H1 (cell line): ENCODE data around the gene WDR37. TPM values are rescaled to one million over a fixed set of nuclear protein-coding genes. Genes with fewer than 3 reads are reported as not detected.

ENCODE experiments used
- CTCF ChIA-PET: fragments of 300-600 bp; sonication (Branson Sonifier 250); formaldehyde crosslinking; loops from one replicate; lab custom pipeline; 2021; ENCODE audit not compliant: partially characterized antibody; lab: Charles Lee
- POLR2A ChIA-PET: fragments of 300-600 bp; sonication (Branson Sonifier 250); formaldehyde crosslinking; loops from one replicate; lab custom pipeline; 2021; ENCODE audit warnings: inconsistent platforms; ENCODE audit not compliant: partially characterized antibody; lab: Charles Lee
- DNase-seq, 2 experiments: peaks; one replicate each; pipeline versions ENCODE4 v3.0.0 to v3.0.0-alpha.2; 2010 to 2022; ENCODE audit warnings: low spot score in 2 of 2, low read depth in 1 of 2, mixed read lengths in 1 of 2
- FAIRE-seq: peaks from 2 replicates; lab custom pipeline; 2011; peaks lifted over from hg19 to GRCh38; lab: Jason Lieb, UNC
- H2AFZ ChIP-seq: 2 replicates; pipeline ENCODE4 v1.8.1; 2012; ENCODE audit warnings: low read length, inconsistent platforms
- H2AK5ac ChIP-seq: 2 replicates; pipeline ENCODE4 v1.6.1; 2013; ENCODE audit warnings: low read depth, low read length
- H2BK120ac ChIP-seq: replicated peaks from 2 replicates; pipeline ENCODE3; 2013; ENCODE audit warnings: low read depth, low read length, inconsistent platforms
- H2BK12ac ChIP-seq: 2 replicates; pipeline ENCODE4 v1.6.1; 2013; ENCODE audit warnings: low read depth, low read length
- H2BK15ac ChIP-seq: 2 replicates; pipeline ENCODE4 v1.6.1; 2013; ENCODE audit warnings: low read length
- H2BK20ac ChIP-seq: 2 replicates; pipeline ENCODE4 v1.6.1; 2013; ENCODE audit warnings: low read length
- H2BK5ac ChIP-seq: 2 replicates; pipeline ENCODE4 v1.6.1; 2013; ENCODE audit warnings: low read depth, low read length
- H3K14ac ChIP-seq: 2 replicates; pipeline ENCODE4 v1.6.1; 2013; ENCODE audit warnings: inconsistent platforms; ENCODE audit not compliant: insufficient read length
- H3K18ac ChIP-seq: 2 replicates; pipeline ENCODE4 v1.6.1; 2013; ENCODE audit warnings: low read length; ENCODE audit errors: extremely low read depth
- H3K23ac ChIP-seq: 2 replicates; pipeline ENCODE4 v1.6.1; 2013; ENCODE audit warnings: inconsistent platforms; ENCODE audit not compliant: insufficient read length
- H3K23me2 ChIP-seq: 2 replicates; pipeline ENCODE4 v1.6.1; 2013; ENCODE audit warnings: low read depth, low read length
- H3K27ac ChIP-seq: 2 replicates; pipeline ENCODE4 v1.6.1; 2011; ENCODE audit warnings: low read depth, low read length, inconsistent platforms
- H3K27me3 ChIP-seq, 4 experiments: replicated peaks in 1 of 4; 1 replicate in 1 of 4; 2 replicates in 3 of 4; pipeline versions ENCODE4 v1.6.1 to v1.8.1; 2011 to 2013; ENCODE audit warnings: low read length in 3 of 4, mild to moderate bottlenecking in 3 of 4, inconsistent platforms in 2 of 4, mixed read lengths in 2 of 4, moderate library complexity in 1 of 4; ENCODE audit not compliant: control insufficient read depth in 3 of 4, insufficient read depth in 3 of 4; ENCODE audit errors: extremely low read depth in 1 of 4
- H3K36me3 ChIP-seq, 4 experiments: 2 replicates each; pipeline versions ENCODE4 v1.6.1 to v1.8.1; 2011 to 2013; ENCODE audit warnings: mild to moderate bottlenecking in 4 of 4, low read length in 3 of 4, moderate library complexity in 2 of 4, control low read depth in 1 of 4, inconsistent platforms in 1 of 4; ENCODE audit not compliant: insufficient read depth in 4 of 4, control insufficient read depth in 2 of 4
- H3K4ac ChIP-seq: replicated peaks from 2 replicates; pipeline ENCODE3; 2013; ENCODE audit warnings: low read length, low read depth, mixed read lengths, inconsistent platforms; ENCODE audit not compliant: insufficient read length
- H3K4me1 ChIP-seq, 4 experiments: replicated peaks in 1 of 4; 1 replicate in 1 of 4; 2 replicates in 3 of 4; pipeline versions ENCODE4 v1.6.1 to v1.8.1; 2011 to 2013; ENCODE audit warnings: low read length in 3 of 4, inconsistent platforms in 2 of 4, mixed read lengths in 1 of 4; ENCODE audit not compliant: insufficient read depth in 4 of 4, control insufficient read depth in 3 of 4
- H3K4me2 ChIP-seq, 2 experiments: 2 replicates each; pipeline versions ENCODE4 v1.6.1 to v1.8.1; 2011 to 2013; ENCODE audit warnings: low read depth in 2 of 2, low read length in 2 of 2, control low read depth in 1 of 2, inconsistent platforms in 1 of 2, mild to moderate bottlenecking in 1 of 2; ENCODE audit not compliant: insufficient read depth in 1 of 2
- H3K4me3 ChIP-seq, 4 experiments: fragments of 200-600, 300-600 bp in 1 of 4; sonication (generic), shearing (Covaris generic), sonication (Bioruptor Twin) in 1 of 4; 2 replicates each; pipeline versions ENCODE4 v1.5.1 to v1.8.1; 2011 to 2016; ENCODE audit warnings: low read length in 4 of 4, low read depth in 3 of 4, control low read depth in 2 of 4, inconsistent platforms in 2 of 4, mild to moderate bottlenecking in 2 of 4, mixed read lengths in 1 of 4, moderate library complexity in 1 of 4; ENCODE audit not compliant: insufficient read depth in 2 of 4; ENCODE audit errors: extremely low read depth in 1 of 4
- H3K56ac ChIP-seq: replicated peaks from 2 replicates; pipeline ENCODE3; 2013; ENCODE audit warnings: low read depth, mild to moderate bottlenecking, mixed read lengths, low read length, inconsistent platforms; ENCODE audit not compliant: insufficient read length
- H3K79me1 ChIP-seq: 2 replicates; pipeline ENCODE4 v1.6.1; 2013; ENCODE audit warnings: low read depth, low read length, control low read depth
- H3K79me2 ChIP-seq, 2 experiments: 2 replicates each; pipeline versions ENCODE4 v1.6.1 to v1.8.1; 2012 to 2013; ENCODE audit warnings: low read length in 2 of 2, mild to moderate bottlenecking in 2 of 2, inconsistent platforms in 1 of 2; ENCODE audit not compliant: insufficient read depth in 2 of 2, control insufficient read depth in 1 of 2
- H3K9ac ChIP-seq, 4 experiments: replicated peaks in 1 of 4; 1 replicate in 1 of 4; 2 replicates in 3 of 4; pipeline versions ENCODE4 v1.6.1 to v1.8.1; 2011 to 2013; ENCODE audit warnings: low read depth in 3 of 4, low read length in 3 of 4, control low read depth in 2 of 4, mild to moderate bottlenecking in 2 of 4, moderate library complexity in 2 of 4, inconsistent platforms in 1 of 4; ENCODE audit errors: extremely low read depth in 1 of 4
- H3K9me3 ChIP-seq, 2 experiments: 2 replicates each; pipeline versions ENCODE4 v1.6.1 to v1.8.1; 2012 to 2013; ENCODE audit warnings: mild to moderate bottlenecking in 2 of 2, moderate library complexity in 2 of 2, control low read depth in 1 of 2, inconsistent platforms in 1 of 2, low read depth in 1 of 2, low read length in 1 of 2, mixed read lengths in 1 of 2; ENCODE audit not compliant: insufficient read depth in 2 of 2
- H4K20me1 ChIP-seq, 2 experiments: replicated peaks in 1 of 2; 2 replicates each; pipeline versions ENCODE3 to v1.8.1; 2011 to 2013; ENCODE audit warnings: inconsistent platforms in 2 of 2, low read length in 2 of 2, mild to moderate bottlenecking in 1 of 2; ENCODE audit not compliant: insufficient read depth in 2 of 2, control insufficient read depth in 1 of 2
- H4K5ac ChIP-seq: 2 replicates; pipeline ENCODE4 v1.6.1; 2013; ENCODE audit warnings: low read length, low read depth, mixed read lengths, inconsistent platforms; ENCODE audit not compliant: insufficient read length
- H4K8ac ChIP-seq: 2 replicates; pipeline ENCODE4 v1.8.0; 2013; ENCODE audit warnings: mild to moderate bottlenecking, moderate library complexity, low read length, inconsistent platforms; ENCODE audit not compliant: insufficient read depth; ENCODE audit errors: extremely low read depth
- H4K91ac ChIP-seq: replicated peaks from 2 replicates; pipeline ENCODE3; 2013; ENCODE audit warnings: low read length, mixed read lengths, inconsistent platforms; ENCODE audit not compliant: insufficient read length
- RFX5 ChIP-seq: IDR thresholded peaks from 2 replicates; pipeline ENCODE4 v1.6.1; 2011; ENCODE audit warnings: low read depth, low read length, improper control_type of control experiment, borderline replicate concordance
- WGBS, 2 experiments: shearing (Covaris generic) in 1 of 2; methylation state at CpG; one replicate each; pipeline versions ENCODE4 v1.1.6 to v1.1.7; 2013 to 2015; ENCODE audit warnings: low lambda C conversion rate in 2 of 2, mixed read lengths in 2 of 2, inconsistent platforms in 1 of 2, low coverage in 1 of 2, missing lambda C conversion rate in 1 of 2; ENCODE audit not compliant: insufficient replicate concordance in 2 of 2, insufficient coverage in 1 of 2, insufficient read length in 1 of 2; ENCODE audit errors: extremely low coverage in 1 of 2, missing lambda C conversion rate in 1 of 2; 5-methylcytosine and 5-hydroxymethylcytosine counted together
- polyA plus RNA-seq, 7 experiments: library from polyadenylated mRNA; depleted of rRNA in 3 of 7; stranded (reverse) in 5 of 7; unstranded in 2 of 7; fragments of >200 nt in 5 of 7; fragments of 200-250 nt in 2 of 7; gene quantifications; 1 replicate in 5 of 7; 2 replicates in 1 of 7; 4 replicates in 1 of 7; pipeline versions ENCODE4 v1.2.1 to v1.2.3, GENCODE V29; 2011 to 2013; ENCODE audit warnings: missing spikeins in 2 of 7, mixed read lengths in 2 of 7
- total RNA-seq: library from RNA; stranded (reverse); fragmentation: NEBNext Ultra II Directional; extraction: Animal tissue kit (Norgen Biotek cat#: 25700); gene quantifications from 2 replicates; pipeline ENCODE4 v1.2.1, GENCODE V29; 2021

Gene WDR37
- total and polyA plus RNA-seq, 2 of the 8 experiments (the other 6 are each of a cell fraction or from before 2014, with no cell fraction given): 9.6 to 12.0 TPM

- H3K56ac ChIP-seq: no peak overlapping the region
- FAIRE-seq: no peak
- H3K4ac ChIP-seq: no peak overlapping the region
- H2AFZ ChIP-seq: no peak overlapping the region
- no peak overlapping the region for H2AK5ac ChIP-seq
- H3K23ac ChIP-seq: no peak overlapping the region
- no peak overlapping the region for H3K14ac ChIP-seq
- no peak overlapping the region for H4K5ac ChIP-seq
- no peak overlapping the region for H3K18ac ChIP-seq
- no peak overlapping the region for H3K4me2 ChIP-seq
- H3K27me3 ChIP-seq: no peaks in the 10 kb centered on the region
- no peak overlapping the region for H2BK12ac ChIP-seq
- H4K8ac ChIP-seq: no peak overlapping the region
- H2BK20ac ChIP-seq: no peak overlapping the region
- 86% methylated on average over 9 of the region's 9 CpGs; no CpG with 5 or more reads in 1 of the 2 experiments for WGBS, 2 experiments
- H2BK15ac ChIP-seq: no peak overlapping the region
- no peaks in the 10 kb centered on the region for H3K79me1 ChIP-seq
- H3K27ac ChIP-seq: no peak overlapping the region
- H3K9ac ChIP-seq: no peak overlapping the region
- no peak overlapping the region for H2BK5ac ChIP-seq
- H4K91ac ChIP-seq: no peak overlapping the region
- no peak overlapping the region for H2BK120ac ChIP-seq
- no peak for TF ChIP-seq RFX5
- POLR2A ChIA-PET: no interaction called here
- no peak for DNase-seq
- CTCF ChIA-PET: interaction anchor here (0.9 to 1.3 kb wide), 3 partner anchors 17 to 68 kb away, joined by 3 to 4 read pairs (median 4); no protein-coding TSS in a partner anchor
- no peaks in the 10 kb centered on the region for H4K20me1 ChIP-seq
- H3K79me2 ChIP-seq: no peaks in the 10 kb centered on the region
- H3K9me3 ChIP-seq: no peaks in the 10 kb centered on the region
- no peaks in the 10 kb centered on the region for H3K23me2 ChIP-seq
- H3K4me1 ChIP-seq: peaks cover 0 to 7% (median 3%) of the 10 kb centered on the region in 4 experiments; a peak in 2 of 7 replicates
- H3K36me3 ChIP-seq: no peaks in the 10 kb centered on the region
- H3K4me3 ChIP-seq: no peak overlapping the region
These were observed 121.8 kb downstream of the WDR37 start for GRCh38 chr10:1177936-1178335.
